Ramos (cell line): ENCODE measurements around the gene ARHGAP21.

Experiments
- in situ Hi-C: fragments of 300-500 bp; cut with MboI; formaldehyde crosslinking; loops from one replicate; pipeline ENCODE4 v1.14.3; 2022; ENCODE audit warnings: low sequenced_read_pairs; ENCODE audit not compliant: unreplicated experiment

Gene ARHGAP21

DNA sequence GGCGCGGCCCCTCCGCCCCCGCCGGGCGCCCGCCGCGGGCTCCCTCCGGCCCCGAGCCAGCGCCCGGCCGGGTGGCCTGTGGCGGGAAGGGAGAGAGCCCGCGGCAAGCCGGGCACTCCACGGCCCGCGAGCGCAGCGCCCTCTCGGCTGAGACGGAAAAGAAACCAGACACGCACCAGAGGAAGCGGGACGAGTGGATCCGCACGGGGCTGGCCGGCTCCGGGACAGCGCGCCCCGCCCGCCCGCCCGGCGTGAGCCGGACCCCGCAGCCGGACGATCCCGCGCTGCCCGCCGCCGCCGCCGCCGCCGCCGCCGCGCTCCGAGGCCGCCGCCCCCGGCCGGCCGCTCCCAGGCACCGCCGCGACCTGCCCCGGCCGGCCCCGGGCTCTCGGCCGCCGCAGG lies 300 bp downstream of the ARHGAP21 start:
- in situ Hi-C loops = no loop called here

DNA sequence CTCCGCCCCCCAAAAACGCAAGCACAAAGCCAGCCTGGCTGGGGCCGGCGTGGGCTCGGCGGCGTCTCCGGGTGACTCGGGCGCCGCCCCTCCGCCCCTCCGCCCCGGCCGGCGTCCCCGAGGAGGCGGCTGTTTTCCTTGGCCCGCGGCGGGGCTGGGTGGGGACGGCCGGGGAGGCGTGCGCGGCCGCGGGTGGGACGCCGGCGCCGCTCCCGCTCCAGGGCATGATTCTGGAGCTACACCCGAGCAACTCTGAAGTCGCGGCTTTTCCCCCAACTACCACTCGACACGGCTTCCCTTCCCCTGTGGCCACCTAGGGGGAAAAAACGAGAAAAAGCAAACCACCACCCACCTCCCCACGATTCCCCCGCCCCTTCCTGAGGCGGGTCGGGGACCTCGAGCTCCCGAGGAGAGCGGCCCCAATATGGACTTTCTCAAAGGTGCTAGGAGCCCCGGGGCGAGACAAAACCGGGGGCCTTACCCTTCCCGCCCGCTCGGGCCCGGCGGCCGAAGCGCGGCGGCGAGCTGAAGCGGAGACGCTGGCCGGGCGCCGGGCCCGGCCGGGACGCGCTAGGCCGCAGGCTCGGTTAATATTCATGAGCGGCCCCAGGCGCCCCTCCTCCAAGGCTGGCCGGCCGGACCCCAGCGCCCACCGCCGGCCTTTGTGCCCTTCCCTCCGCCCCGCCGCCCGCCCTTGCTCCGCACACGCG lies 856 bp downstream of the ARHGAP21 start:
- in situ Hi-C loops = no loop called here

DNA sequence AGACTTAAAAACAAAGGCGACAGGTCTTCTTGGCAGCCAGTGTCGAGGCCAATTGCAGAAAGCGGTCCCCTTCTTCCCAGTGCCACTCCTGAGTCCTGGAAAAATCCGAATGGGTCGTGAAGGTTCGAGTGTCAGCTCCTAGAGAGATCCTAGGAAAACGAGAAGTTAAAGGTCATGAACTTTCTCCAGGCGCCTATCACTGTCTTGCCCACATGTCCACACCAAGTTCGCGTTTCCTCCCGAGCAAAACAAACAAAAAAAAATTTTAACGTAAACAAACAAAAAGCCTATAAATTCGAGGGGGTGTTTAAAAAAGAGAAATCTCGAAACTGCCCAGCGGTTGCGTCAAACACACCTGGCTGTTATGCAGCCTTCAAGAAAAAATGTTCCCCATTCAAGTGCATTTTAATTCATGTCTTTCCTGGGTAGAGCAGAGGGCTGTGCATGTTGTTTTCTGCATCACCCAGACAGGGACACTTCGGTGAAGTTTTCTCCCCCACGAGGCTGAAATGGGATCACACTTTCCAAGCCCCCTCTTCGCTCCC lies 1.5 kb downstream of the ARHGAP21 start:
- in situ Hi-C loops = no loop called here

DNA sequence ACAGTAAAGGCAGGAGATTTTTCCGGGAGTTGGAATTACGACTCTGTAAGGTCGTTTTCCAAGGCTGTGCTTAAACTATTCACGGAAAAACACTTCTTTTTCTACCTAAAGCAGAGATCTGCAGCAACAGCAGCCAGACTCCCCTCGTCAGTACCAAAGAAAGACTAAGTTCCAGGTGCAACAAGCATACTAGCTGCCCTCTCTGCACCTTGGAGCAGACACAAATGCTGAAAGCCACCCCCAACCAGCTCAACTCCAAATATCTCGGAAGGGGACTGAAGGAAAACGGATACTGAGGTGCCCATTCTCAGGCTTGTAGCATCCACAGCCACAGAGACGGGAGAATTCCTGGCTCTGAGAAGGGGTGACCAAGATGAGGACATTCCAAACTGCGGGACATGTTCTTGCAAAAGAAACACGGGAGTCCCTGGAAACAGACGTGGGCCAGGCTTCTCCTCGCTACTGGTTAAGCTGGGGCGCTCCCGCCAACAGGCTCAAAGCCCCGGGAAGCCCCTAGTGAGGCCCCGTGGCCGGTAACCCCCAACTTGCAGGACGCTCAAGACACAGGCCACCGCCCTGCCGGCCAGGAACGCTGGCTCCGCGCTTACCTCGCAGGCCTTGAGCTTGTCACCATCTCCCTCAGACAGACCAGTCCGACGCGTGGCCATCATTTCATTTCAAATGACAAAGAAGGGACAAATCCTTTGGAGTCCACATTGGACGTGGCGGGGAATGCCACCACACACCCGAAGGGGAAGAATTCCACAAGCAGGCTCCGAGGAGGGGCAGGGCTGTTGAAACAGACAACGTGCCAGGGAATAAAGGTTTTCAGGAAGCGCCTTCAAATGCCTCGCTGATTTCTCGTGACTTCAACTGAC lies 2.2 kb downstream of the ARHGAP21 start:
- in situ Hi-C loops = no loop called here

DNA sequence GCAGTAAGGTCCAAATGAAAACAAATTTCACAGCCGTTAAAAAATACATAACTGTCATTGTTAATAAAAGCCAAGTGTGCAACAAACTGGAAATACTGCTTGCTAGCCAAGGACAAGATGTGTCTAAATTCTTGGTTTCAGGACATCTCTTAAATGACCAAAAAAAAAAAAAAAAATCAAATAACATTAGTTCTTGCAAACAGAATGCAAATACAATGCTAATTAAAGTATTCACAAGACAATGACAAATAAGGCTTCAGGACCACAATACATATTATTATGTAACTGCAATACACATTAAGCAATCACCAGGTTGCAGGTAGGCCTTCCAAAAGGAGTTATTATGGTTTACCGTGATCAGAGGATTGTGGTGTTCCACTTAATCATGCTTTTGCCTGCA lies 3.6 kb downstream of the ARHGAP21 start:
- in situ Hi-C loops = no loop called here

DNA sequence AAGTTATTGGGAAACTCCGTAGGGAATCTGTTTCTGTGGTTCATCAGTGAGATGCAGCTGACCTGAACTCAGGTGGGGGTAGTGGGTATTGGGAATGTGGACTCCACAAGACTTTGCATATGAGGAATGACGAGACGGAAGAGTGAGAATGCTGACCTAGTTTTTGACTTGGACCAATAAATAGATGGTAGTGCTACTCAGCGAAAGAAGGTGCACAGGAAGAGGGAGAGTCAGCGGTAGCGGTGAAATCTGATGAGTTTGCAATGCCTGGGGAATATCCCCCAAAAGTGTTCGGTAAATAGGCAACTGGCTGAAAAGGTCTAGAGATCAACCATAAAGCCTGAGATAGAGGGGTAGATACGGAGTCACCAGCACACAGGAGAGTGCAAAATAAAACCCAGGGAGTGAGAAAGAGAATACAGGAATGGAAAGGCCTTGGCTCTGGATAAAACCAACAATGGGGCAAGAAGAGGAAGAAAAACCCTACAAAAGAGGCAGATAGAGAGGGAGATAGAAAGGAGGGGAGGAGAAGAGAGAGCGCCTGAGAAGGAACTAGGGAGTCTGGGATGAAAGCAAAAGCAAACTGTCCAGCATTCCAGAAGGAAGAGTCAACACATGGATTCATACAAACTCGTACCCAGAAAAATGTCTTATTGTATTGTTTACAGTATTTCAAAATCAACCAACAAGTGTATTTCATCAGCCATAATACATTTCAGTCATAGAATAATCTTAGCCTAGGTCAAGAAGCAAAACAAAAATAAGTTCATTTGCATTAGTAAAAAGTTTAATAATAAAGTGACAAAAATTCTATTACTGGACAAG lies 5.4 kb downstream of the ARHGAP21 start:
- in situ Hi-C loops = no loop called here

DNA sequence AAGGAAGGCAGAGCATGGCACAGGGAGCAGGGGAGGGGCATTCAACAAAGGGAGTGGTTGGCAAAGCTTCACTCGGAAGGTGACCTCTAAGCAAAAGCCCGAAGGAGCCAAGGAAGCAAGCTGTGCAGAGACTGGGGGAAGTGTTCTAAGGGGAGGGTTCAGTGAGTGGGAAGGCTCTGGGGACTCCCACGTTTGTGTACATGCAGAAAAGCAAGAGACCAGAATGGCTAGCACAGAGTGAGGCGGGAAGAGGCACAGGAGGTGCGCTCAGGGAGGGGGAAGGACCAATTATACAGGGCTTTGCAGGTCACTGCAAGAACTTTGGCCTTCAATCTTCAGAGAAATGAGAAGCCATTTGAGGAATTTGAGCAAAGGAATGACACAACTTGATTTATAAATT lies 7.4 kb downstream of the ARHGAP21 start:
- in situ Hi-C loops = no loop called here

DNA sequence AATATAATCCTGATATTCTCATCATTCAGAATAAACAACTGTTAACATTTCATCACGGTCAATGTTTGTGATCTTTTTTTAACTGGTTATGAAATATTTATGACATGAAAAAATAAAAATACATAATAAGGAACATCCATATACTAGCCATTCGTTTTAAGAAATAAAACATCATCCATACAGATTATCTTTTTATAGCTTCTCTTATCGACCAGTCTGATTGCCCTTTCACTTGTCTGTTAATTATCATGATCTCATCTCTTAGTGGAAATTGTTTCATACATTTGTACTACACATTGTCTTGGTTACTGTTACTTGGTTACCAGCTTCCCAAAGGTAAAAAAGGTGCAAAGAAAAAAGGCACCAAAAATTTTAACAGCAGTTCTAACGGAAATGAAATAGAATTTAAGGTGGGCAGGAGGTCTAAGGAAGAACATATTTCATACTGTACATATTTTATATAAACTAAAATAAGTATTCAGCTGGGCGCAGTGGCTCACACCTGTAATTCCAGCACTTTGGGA lies 8.4 kb downstream of the ARHGAP21 start:
- in situ Hi-C loops = no loop called here

DNA sequence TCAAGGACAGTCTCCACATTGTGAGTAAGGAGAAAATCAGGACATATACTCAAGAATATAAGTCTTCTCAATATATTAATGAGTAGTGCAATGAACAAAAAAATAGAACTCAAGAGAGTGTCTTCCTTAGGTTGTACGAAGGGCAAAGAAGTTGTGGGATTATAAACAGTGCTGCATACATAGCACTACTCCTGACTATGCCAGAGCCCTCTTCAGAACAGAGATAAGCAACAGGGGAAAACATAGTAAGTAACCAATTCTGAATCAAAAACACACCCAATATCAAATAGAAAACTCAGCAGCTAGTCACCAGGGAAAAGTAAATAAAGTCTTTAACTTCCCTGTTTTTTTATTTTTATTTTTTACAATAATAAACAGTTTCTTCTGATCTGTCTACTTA lies 10.6 kb downstream of the ARHGAP21 start:
- in situ Hi-C loops = no loop called here

DNA sequence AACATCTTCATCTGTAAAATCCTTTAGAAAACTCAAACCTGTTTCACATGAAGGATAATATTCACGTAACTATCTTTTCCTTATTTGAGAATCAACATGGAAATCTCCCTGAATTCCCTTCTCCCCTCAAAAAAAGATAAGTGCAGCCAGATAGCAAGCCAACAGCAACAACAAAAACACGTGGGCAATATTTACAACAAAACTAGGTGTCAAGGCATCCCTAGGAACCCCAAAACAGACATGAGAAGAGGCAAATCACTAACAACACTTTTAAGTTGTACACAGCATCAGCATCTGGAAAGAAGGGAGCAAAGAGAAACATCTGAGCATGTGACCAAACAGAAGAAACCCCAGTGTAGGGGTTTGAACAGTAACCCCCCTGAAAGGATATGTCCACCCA lies 12.2 kb downstream of the ARHGAP21 start:
- in situ Hi-C loops = no loop called here

DNA sequence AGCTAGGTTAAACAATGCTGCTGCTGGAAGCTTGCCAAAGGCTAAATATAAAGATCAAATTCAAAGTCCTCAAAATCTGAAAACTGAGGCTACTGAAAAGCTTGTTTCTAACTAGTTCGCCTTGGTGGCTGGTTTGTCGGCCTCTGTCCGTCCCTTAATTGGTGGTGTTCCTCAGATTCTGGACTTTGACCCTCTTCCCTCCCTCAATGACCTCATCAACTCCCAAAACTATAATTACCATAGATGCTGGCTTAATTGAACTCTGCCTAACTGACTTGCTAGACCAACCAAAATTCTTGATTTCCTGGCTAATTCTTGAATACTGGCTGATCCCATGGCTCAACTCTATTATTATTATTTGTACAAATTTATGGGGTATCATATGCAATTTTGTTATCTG lies 15.6 kb downstream of the ARHGAP21 start:
- in situ Hi-C loops = no loop called here

DNA sequence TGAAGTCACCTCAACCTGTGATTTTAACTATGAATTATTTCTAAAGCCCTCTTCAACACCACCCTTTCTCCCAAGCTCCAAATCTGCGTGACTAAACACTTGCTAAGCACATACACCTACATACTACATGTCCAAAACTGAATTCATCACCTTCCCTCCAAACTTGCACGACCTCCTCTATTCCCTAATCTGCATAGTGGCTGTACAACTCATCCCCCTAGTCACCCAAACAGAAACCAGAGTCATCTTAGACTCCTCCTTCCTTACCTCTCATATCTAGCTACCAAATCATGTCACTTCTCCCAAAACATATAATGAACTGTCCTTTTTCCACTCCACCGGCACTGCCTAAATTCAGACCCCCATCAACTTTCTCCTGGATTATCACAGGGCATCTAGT lies 16.2 kb downstream of the ARHGAP21 start:
- in situ Hi-C loops = no loop called here

DNA sequence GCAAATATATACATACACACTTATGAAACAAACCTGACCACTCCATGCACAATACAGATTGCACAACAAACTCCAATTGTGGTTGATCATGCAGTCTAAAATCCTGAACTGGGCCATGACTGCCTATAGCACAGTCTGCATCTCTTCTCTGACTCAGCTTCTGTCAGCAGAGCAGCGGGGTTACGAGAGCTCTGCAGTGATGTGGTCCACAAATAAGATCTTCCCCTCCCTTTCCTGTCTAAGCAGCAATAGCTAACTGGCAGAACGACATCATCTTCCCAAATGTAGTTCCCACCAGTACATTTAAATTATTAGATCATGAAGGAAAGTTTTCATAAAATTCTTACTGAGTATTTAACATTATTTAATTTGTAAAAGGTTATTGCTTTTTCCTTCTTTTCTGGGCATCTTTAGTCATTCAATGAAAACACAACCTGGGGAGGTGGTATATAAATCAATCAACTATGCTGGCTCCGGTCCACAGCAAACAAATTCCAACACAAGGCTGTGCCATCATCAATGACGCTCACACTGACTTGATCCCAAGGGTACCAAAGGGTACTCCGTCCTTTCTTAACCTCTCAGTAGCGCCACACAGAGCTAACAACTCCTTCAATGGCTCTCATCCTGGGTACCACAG lies 17.1 kb downstream of the ARHGAP21 start:
- in situ Hi-C loops = no loop called here

DNA sequence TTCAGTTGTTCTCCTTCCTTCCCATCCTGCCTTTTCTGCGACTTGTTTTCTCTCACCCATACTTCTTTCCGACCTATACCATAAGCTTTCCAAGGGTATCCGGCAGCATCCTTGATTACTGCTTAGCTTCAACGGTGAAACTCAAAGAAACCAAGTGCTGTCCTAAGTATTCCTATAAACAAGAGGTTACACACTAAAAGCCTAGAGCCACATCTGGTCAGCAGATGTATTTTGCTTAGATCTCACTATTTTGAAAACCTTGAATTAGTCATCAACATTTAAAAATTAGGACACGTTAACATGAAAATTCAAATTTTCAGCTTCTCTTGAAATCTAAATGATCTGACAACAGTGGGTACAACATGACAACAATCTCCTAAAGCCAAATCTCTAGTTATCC lies 20.0 kb downstream of the ARHGAP21 start:
- in situ Hi-C loops = no loop called here

DNA sequence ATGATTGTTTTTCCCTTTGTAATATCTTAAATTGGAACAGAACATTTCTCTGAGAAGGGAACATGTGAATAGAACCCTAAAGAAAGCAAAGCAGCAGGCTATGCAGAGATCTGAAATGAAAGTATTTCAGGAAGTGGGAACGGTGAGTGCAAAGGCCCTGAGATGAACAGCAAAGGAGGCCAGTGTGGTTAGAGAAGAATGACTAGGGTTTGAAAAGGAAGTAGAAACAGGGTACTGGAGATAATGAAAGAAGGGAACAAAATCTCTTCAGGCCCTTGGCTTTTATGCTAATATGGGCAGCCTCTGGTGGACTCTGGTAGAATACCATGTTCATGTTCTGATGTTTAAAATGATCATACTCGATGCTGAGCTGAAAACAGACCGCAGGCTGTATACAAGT lies 22.2 kb downstream of the ARHGAP21 start:
- in situ Hi-C loops = no loop called here

DNA sequence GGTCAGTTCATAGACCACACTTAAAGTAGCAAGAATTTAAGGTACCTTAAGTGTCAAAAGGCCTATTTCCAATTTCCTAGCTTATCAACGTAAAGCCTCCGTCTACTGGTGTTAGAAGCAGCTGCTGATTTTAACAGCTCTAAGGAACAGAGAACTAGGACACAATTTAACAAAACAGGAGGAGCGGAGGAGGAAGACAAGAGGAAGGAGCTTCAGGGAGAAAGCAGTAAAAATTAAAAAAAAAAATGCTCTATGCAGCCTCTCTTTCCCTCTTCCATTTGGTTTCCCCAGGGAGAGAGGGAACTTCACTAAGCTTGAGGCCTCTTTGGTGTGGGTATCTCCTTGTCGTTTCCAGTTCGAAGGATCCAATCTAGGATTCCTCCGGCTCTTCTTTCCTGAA lies 22.7 kb downstream of the ARHGAP21 start:
- in situ Hi-C loops = no loop called here

DNA sequence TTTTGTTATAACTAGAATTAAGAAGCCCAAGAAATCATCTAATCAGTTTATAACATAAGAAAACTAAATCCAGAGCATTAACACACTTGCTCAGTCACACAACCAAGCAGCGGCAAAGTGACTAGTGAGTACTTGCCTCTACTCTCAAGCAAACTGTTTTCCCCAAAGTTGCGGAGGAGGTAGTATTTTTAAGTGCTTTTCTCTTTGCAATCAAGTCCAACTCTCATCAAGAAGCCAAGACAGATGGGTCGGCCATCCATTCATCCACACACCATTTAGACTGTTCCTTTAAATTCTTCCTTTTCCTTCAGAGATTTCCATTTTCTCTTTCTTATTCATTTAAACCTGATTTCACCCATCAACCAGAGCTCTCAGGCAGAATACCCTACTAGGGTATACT lies 25.4 kb downstream of the ARHGAP21 start:
- in situ Hi-C loops = no loop called here

DNA sequence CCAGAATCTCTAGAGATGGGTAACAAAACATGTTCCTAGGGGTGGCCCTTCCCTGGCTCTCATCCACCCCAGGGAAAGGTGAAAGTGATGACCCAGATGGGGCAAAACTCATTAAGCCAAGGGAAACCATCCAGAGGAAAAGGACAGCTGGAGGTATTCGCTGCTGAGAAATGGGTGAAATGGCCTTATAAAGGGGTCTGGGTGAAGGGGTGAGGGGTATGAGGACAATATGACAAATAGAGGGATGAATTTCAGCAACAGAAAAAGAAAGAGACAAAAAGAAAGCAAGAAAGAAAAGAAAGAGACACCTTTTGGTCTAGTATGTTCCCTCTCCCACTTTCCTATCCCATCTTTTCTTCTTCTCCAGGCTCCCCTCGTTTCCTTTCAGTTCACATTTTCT lies 26.6 kb downstream of the ARHGAP21 start:
- in situ Hi-C loops = no loop called here

DNA sequence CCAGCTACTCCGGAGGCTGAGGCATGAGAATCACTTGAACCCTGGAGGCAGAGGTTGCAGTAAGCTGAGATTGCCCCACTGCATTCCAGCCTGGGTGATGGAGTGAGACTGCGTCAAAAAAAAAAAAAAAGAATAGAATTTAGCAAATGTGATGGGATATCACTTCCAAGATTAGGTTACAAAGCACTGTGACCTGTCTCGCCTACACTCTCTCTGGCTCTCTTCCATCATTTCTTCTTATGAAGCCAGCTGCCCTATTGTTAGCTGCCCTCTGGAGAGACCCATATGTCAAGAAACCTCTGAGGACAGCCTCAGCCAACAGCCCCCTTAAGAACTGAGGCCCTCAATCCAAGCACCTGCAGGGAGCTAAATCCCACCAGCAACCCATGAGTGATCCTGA lies 28.2 kb downstream of the ARHGAP21 start:
- in situ Hi-C loops = no loop called here

DNA sequence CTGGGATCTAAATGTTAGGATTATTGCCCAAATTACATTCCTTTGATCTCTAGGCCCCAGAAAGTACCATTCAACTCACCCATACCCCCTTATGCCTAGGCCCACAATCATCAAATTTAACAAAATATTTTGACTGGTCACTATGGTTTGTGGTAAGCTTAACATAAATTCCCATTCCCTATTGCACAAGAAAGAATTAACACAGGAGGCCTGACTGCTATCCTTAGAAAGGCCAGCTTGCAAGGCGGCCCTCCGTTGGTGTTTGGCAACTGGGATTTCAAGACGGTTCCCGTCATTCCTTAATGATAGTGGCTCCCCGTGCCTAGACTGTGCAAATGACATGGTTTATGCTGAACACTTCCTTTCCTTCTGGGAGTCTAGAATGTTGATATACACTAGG lies 29.6 kb downstream of the ARHGAP21 start:
- in situ Hi-C loops = no loop called here
